NCI-H69 (cell line): ENCODE results near the gene KIAA1958.

Source experiments
- DNase-seq: peaks from one replicate; lab custom pipeline; 2025; lab: John Stamatoyannopoulos, UW

KIAA1958 gene

GRCh38 chr9:112604790-112605189, 118.2 kb downstream of the KIAA1958 start:
- no peak for DNase-seq

GRCh38 chr9:112605518-112605917, 118.9 kb downstream of the KIAA1958 start:
- DNase-seq, result no peak

DNA sequence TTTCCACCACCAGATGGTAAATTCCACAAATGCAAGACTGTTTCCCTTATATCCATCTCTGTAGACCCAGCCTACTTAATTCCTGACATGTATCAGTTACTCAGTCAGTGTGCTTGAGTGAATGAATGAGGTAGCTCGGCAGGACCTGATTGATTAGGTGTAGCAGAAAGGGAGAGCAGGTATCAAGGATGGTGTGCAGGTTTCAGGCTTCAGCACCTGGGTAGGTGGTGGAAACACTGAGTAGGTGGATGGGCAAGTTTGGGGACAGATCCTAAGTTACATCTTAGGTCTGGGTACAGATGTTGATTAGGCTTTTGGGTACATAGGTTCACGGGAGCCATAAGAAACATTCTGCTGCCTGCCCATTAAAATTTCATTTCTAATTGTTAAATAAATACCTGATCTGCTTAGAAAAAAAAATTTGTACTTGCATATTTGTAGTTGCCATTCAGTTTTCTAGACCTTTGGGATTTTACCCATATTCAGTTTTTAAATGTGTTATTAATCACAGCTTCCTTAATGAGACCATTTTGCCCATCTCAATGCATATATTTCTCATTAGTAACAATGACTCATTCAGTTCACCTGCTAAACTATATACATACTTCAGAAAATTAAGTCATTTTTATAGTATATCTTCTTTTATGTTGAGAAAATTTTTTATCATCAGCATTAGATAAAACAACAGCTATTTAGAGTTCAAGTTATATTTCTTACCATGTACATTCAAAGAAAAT, 119.5 kb downstream of the KIAA1958 start:
- no peak for DNase-seq

DNA sequence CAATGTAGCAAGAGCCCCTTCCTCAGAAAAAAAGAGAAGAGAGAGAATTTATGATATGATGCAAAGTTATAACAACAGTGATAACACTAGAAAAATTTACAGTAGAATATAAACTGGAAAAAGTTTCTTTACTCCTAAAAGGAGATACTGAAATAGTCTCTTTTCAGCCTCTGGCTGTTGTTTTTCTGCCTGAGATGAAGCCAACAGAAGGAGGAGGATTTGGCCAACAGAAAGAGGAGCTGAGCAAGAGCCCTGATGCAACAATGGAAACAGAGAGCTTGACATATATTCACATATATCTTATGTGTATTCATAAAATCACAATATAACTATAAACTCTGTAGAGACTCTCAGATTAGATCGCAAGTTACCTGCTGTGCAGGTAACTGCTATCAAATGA, 122.2 kb downstream of the KIAA1958 start:
- no peak for DNase-seq

DNA sequence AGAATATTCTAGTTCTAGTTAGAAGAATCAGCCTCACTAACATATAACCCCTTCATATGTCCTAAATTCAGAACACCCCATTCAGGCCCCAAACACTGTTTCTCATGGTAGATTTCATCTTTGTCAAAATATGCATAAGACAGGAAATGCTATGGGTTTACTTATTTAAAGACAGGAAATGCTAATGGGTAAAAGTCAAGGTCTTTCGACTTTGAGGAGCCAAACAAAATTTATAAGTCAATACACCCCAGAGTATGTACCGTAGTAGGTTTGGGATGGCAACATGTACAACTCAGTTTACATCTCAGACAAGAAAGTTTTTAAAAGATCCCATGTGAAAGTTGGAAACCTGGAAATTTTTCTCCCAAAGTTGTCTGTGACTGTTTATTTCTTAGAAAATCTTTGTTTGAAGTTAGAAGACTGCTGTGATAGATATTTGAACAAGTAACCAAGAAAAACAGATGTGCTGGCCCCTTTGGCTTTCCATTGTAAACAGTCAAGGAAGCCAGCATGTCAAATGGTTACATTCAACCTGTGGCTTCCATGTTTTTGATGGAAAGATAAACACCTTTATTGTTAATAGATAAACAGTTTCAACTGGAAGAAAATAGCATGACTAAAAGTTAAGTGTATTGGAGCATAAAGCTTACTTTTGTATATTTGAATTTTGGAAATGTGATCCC, 129.1 kb downstream of the KIAA1958 start:
- no peak for DNase-seq

GRCh38 chr9:112617371-112617770, 130.7 kb downstream of the KIAA1958 start:
- no peak for DNase-seq

GRCh38 chr9:112618385-112619009, 131.9 kb downstream of the KIAA1958 start:
- no peak for DNase-seq

- DNase-seq, result no peak
Measured at GRCh38 chr9:112620388-112620787, 133.8 kb downstream of the KIAA1958 start.

GRCh38 chr9:112621018-112621655, 134.5 kb downstream of the KIAA1958 start:
- no peak for DNase-seq

GRCh38 chr9:112623198-112623597, 136.6 kb downstream of the KIAA1958 start:
- DNase-seq, result no peak

DNA sequence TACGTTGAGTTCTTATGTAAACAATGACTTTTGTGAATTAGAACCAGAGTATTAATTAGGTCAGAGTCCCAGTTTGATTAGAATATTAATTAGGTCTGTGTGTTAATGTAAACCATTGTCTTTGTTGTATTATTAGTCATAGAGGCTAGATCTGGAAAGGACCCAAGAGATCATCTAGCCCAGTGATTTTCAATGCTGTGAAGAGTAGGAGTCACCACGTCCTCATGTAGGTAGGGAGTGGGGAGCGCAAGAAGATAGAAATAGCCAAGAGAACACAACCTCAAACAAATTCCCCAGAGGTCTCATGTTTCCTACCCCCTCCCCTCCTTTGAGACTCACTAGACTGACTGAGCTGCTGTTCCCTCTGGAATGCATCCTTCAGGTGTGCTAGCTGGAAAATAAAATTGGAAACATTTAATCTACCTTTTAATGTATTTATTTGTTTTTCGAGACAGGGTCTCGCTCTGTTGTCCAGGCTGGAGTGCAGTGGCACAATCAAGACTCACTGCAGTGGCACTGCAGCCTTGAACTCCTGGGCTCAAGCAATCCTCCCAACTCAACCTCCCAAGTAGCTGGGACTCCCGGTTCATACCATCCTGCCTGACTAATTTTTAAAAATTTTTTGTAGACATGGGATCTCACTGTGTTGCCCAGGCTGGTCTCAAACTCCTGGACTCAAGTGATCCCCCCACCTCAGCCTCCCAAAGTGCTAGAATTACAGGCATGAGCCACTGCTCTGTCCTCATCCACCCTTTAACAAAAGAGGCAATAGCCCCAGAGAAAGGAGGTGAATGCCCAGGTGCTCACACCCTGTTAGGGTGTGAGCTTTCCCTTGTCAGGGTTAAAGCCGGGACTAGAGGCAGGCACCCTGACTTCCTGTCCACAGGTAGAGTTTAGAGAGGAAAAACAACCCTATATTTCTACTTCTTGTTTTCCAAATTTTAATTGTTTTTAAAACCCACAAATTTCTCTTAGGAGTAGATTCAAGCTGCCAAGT, 138.4 kb downstream of the KIAA1958 start:
- no peak for DNase-seq

GRCh38 chr9:112629671-112630485, 143.3 kb downstream of the KIAA1958 start:
- DNase-seq, result peak; percentile 42

DNA sequence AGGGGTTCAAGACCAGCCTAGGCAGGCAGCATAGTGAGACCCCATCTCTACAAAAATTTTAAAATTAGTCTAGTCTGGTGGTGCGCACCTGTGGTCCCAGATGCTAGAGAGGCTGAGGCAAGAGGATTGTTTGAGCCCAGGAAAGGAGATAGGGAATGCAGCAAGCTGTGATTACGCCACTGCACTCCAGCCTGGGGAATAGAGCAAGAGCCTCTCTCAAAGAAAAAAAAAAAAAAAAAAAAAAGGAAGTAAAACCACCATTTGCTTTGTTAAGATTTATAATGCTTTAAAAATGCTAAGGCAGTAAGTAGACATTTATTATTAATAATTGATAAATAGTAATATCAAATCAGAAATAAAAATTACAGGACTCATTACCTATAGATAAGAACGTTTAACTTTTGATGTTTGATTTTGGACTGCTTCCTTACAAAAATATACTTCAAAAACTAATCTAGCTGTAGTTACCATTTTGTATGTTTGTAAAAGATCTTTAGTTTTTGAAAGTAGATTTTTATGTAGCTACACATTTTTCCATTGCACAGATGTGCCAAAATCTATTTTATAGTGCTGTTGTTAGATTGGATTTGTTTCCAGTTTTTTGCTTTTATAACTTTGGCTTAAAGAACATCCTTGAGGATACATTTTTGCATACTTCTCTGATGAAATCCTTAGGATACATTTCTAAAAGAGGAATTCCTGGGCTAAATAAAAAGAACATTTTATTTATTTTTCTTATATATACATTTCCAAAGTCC, 144.9 kb downstream of the KIAA1958 start:
- no peak for DNase-seq

- no peak for DNase-seq
Measured at GRCh38 chr9:112640311-112640710, 153.7 kb downstream of the KIAA1958 start.

DNA sequence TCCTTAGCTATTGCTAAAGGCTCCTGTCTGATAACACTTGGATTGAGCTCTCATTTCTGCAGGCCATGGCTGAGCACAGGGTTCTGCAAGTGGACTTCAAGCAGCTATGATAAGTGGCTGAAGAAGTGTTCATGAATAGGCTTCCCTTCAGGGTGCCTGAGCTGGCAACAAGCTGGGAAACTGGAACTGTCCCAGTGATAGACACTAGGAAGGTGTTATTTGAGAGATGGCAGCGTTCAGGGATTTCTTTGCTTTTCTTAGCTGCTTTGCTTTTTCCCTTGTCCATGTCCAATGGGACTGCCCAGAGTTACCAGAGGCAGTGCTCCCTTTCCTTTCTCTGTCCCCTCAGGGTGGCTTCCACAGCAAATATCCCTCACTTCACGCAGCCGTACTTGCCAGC, 155.5 kb downstream of the KIAA1958 start:
- no peak for DNase-seq

- no peak for DNase-seq
Measured at GRCh38 chr9:112647596-112647995, 161.0 kb downstream of the KIAA1958 start.

- no peak for DNase-seq
Measured at GRCh38 chr9:112648624-112649023, 162.0 kb downstream of the KIAA1958 start.

- no peak for DNase-seq
Measured at GRCh38 chr9:112654282-112654681, 167.7 kb downstream of the KIAA1958 start.

DNA sequence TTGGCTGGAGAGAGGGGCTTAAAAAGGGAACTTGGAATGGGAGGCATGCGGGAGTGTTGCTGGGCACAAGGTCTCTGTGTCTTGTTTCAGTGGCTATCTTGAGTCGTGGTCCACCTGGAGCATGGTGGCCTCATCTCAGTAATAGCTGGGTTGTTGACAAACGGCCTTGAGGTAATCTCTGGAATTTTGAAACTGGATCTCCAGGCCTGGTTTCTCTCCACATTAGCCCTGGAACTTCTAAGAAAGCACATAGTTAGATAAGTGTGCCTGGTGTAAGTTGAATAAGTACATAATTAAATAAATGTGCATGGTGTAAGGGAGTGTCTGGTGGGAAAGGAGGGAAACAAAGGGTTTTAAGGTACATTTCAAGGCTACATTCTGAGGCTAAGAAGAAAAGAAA, 169.0 kb downstream of the KIAA1958 start:
- DNase-seq, result no peak

- no peak for DNase-seq
Measured at GRCh38 chr9:112659906-112660305, 173.3 kb downstream of the KIAA1958 start.
